ENCODE results near the gene ASB15.
"Not testable (repeated sequence)": the region's sequence is repeated elsewhere in the genome, so short reads cannot be mapped to it uniquely, and the experiment has no call there.

ASB15 gene

DNA sequence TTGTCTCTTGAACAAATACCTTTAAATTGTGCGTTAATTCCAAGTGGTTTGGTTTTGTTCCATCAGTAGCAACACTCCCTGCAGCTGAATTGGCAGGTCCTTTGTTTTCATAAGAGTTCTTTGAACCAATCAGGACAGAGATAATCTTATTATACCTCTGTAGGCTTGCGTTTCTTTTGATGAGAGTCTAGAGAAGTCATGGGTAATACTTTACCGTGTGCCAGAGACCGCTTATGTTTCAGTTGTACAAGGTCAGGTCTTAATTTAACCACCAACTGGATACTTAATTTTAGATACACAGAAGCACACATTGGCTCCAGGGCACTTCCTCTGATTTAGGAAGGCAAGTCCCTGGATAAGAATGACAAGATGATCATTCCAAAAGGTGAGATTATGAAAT is at the start of gene ASB15:
Gene ASB15 (plus strand): TSS at position 292 of the 400 bp plus-strand sequence. CDS start 12,682 bp downstream, outside the sequence.
- peak; percentile 13 for DNase-seq (ENCODE audit: low spot score)

DNA sequence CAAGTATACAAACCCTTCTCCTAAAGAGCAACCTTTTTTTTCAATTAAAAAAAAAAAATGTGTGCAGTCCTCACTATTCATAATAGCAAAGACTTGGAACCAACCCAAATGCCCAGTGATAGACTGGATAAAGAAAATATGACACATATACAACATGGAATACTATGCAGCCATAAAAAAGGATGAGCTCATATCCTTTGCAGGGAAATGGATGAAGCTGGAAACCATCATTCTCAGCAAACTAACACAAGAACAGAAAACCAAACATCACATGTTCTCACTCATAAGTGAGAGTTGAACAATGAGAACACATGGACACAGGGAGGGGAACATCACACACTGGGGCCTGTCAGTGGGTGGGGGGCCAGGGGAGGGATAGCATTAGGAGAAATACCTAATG is 49.5 kb upstream of the ASB15 start:
- DNase-seq (ENCODE audit: low spot score), result not testable (repeated sequence)

DNA sequence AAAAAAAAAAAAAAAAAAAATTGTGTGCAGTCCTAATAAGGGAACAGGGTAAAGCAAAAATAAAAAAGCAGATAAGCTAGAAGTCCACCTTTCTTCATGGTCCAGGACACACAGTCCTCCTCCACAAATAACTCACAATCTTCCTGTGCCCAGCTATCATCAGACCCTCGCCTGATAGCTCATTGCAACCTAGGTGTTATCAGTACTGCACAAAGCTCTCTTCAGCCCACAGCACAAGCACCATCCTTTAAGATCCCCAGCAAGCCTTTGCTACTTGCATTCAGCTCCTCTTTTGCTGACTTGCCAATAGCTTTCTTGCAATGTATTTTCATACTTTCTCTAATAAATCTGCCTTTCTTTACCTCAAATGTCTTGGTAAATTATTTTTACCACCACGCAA is 49.0 kb upstream of the ASB15 start:
- DNase-seq (ENCODE audit: low spot score), result no peak

DNA sequence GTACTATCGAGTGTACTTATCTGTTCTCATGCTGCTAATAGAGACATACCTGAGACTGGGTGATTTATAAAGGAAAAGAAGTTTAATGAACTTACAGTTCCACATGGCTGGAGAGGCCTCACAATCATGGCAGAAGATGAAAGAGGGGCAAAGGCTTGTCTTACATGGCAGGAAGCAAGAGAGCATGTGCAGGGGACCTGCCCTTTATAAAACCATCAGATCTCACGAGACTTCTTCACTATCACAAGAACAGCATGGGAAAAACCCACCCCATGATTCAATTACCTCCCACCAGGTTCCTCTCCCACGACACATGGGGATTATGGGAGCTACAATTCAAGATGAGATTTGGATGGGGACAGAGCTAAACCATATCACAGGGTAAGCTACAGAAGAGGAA is 48.5 kb upstream of the ASB15 start:
- no peak for DNase-seq (ENCODE audit: low spot score)

DNA sequence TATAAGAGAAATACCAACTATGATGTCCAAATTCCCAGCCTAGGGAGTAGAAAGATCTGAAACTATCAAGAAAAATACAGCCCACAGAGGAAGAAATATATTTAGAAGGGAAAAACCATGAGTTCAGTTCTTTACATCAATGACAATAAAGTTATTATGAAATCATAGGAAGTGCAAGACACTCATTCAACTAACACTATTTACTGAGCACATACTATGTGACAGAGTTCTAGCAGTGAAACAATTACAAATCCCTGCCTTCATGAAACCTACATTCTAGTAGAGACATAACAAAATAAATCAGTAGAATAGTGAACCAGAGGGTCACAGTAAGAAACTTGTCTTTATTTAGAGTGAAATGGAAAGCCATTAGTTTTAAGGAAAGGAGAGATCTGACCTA is 46.1 kb upstream of the ASB15 start:
- DNase-seq (ENCODE audit: low spot score), result no peak

DNA sequence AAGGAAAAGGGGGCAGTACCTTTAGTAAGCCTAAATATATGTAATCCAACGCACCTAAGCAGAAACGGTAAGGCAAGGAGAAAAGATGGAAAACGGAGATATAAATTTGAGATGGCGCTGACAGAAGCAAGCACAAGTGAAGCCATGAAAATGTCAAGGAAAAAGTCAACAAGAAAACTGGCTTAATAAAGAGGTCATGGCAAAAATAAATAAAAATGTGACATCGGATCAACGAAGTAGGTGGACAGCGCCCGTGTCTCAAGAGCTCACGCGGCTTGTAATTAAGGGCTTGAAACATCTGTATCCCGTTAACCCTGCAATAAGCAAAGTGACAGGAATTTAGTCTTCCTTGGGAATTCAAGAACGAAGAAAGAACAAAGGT is 44.6 kb upstream of the ASB15 start:
- DNase-seq (ENCODE audit: low spot score), result peak; percentile 30

DNA sequence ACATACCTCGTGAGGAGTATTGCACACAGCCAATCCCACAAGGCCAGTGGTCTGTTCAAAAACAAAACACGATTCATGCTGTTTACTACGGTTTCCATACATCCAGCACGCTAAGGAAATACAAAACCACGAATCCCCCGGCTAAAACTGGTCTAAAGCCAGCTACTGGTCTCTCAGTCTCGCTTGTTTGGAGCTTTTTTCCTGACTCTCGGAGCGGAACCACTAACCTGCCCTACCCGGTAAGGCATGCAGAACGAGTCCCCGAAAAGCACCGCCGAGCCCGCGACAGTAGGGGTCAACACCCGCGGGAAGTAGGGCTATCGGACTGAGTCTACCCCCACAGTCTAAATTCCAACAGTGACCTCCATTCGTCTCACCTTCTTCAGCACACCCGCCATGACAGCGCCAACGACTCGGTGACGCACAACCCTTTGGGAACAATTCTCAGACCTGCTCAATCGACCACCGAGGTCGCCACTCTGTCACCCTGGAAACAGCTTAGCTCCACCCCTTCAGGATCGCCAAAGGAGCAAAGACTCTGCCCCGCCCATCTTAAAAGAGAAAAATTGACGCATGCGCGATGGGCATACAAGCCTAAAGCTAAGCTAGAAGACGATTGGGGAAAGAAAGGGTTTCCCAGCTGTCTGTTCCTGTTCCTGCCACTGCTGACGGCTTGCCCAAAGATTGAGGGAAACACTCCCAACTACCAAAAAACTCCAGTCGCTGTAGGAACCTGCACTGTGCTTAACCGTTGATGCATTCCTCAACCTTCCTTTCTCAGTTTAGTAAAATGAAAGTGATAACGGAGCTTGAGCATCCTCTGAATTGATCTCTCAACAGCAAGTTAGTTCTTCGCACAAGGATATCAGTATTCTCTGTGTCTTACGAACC is 44.0 kb upstream of the ASB15 start, which contains the start of gene NDUFA5:
Gene NDUFA5 (minus strand): TSS at position 421 of the 891 bp plus-strand sequence. CDS start 23 bp downstream, at position 398.
- peak; percentile 100 for DNase-seq (ENCODE audit: low spot score)

DNA sequence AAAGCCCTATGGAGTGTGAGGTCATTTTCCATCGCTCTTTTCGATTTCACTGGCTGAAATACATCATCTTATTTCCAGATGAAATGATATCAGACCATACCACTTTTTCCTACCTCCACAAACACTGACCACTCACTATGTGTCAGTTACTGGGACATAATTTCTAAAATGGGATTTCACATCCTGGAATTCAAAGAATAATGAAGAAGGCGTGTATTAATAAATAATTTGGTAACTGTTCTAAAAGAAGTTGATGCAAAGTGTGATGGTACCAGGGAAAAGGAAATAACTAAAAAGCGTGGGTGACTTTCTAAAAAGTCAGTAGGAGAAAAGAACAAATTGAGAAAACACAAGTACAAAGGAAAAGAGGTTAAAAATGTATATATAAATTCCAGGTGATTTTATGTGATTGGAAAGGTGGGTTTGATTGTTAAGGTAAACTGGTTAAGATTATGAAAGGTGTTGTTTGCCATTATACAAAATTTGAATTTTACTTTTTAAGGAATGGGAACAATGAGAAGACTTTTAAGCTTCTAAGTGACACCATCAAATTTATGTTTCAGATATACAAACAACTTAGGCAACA is 43.2 kb upstream of the ASB15 start:
- no peak for DNase-seq (ENCODE audit: low spot score)

DNA sequence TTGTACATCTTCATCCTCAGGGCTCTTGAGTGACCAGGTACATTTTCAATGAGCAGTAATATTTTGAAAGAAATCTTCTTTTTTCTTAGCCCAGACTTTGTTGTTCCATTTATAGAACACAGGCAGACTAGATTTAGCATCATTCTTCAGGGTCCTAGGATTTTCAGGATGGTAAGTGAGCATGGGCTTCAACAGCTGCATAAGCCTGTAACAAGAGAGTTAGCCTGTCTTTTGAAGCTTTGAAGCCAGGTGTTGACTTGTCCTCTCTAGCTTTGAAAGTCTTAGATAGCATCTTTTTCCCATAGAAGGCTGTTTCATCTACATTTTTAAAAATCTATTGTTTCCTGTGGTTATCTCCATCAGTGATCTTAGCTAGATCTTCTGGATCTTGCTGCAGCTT is 39.5 kb upstream of the ASB15 start:
- DNase-seq (ENCODE audit: low spot score), result no peak

DNA sequence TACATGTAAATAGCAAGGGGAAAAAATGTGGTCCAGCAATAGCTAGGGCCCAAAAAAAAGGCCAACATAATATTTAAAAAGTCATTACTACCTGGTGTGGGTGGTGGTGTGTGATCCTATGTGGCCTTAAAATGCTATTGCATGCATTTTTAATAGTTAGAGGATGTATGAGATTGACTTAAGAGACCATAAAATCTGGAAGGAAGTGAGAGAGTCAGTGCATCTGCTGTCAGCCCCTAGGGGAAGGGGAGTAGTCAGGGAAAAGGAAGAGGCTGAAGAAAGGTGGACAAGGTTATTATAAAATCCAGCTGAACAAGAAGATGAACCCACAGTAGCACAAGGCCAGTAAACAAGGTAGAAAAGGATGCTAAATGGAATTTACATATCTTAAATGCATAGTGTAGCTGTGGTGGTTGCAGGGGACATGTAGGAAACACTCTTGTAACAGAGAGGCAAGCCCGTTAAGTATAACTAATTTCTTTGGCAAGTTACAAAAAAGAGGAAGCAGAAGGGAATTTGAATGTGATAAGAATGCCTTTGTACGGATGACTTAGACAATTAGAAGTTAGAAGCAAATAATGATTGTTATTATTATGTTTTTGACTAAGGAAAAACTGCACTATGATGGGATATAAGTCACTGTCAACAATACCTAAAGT is 32.1 kb upstream of the ASB15 start:
- no peak for DNase-seq (ENCODE audit: low spot score)

DNA sequence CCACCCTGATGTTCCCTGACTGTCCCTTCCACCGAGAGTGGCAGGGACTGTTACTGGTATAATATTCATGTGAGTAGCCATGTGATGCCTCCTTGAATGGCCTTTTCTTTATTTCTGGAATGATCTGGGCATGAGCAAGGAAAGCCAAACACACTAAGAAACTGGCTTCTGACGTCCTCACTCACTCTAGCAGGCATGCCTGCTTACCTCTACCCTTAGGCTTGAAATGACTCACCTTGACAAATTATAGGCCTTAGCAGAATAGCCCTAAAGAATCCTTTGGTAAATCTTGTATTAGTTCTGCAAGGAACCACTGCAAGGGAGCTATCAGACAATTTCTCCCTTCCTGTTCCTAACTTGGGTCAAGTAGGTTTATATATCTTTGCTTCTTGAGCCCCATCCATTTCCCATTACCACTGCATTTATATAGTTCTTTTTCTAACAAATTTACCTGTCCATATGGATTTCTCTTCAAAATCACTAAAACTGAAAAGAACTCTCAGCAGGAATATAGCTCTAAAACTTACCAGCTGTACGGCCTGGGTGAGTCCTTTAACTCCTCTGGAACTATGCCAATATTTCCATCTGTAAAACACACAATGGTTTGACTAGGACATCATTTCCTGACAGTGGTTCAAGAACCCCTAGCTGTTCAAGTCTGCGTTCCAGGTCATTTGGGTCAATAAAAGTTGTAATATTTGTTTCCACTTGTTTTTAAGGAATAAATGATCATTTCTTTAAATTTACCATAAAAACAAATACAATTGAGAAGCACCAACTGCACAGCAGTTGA is 31.0 kb upstream of the ASB15 start:
- no peak for DNase-seq (ENCODE audit: low spot score)

DNA sequence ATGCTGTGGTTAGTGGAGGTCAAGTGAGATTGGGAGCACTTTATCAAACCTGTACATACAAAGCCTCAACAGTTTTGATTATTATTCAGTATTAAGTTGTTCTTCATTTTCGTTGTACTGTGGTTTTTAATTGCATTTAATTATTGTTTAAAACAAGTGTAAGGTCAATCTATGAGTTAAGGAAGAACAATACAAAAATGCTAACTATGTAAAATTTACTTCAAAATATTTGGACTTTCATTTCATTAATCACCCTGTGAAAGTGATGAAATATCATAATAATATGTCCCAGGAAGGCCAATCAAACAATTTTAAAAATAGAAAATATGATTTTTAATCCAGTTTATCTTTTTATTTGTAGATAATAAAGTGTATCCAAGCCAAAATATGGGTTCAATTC is 30.4 kb upstream of the ASB15 start:
- DNase-seq (ENCODE audit: low spot score), result no peak

DNA sequence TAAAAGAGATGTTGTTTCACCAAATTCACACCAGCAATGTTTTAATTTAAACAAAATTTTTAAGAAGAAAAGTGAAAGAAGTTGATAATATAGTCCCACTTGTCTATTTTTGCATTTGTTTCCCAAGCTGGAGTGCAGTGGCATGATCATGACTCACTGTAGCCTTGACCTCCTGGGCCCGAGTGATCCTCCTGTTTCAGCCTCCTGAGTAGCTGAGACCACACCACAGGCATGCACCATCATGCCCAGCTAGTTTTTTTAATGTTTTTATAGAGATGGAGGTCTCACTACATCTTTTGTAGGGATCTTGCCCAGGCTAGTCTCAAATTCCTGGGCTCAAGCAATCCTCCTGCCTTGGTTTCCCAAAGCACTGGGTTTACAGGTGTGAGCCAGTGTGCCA is 29.9 kb upstream of the ASB15 start:
- no peak for DNase-seq (ENCODE audit: low spot score)

DNA sequence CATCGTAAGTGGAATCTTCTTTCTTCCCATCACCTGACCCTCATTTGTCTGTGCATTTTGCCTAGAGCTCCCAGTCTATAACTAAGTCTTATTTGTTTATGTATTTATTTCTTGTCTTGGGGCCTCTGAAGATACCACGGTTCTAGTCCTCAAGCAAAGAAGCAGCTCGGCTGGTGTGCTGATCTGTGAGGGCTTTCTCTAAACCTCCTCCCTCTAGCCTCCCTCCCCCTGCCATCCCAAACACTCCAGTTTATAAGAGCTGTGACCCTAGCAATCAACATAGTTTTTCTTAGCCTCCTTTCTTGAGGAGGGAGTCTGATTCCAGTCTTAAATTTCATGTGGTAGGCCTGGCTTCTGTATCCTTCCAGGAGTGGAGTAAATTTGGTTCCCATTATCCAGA is 28.3 kb upstream of the ASB15 start:
- DNase-seq (ENCODE audit: low spot score), result no peak

DNA sequence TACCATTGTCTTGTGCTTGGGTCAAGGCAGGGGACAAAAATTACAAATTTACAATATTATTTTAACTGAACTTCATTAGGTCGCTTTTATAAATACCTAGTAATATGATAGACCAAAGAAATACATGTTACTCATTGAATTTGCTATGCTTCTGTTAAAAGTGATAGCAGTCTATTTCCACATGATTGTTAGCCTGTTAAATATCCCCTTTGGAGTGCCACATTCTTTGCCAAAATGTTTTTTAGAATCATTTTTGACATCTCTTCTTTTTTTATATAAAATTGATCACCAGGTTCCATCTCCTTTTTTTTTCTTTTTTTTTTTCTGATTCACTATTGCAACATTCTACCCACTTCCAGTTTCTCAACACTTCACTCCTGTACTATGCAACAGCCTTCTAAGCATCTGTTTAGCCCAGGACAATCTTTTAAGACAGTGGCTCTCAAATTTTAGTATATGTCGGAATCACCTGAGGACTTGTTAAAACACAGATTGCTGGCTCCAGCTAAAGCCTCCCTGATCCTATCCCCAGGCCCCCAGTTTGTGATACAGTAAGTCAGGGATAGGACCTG is 27.6 kb upstream of the ASB15 start:
- DNase-seq (ENCODE audit: low spot score), result no peak

DNA sequence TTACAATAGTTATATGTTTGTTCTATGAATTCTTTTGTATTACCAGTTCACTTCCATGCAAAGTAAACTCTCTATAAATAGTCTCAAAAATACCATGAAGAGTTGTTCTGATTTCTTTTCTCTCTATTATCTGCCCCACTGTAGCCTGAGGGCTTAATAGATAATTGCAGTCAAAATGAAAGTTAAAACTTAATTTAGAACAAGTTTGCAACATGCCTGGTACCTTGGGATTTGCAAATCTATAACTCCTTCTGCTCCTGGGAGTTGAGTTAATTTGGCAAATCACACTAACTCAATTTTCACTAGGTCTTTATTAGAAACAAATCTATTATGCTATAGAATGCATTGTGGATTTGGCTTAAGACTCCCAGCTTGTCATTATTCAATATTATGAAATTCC is 22.2 kb upstream of the ASB15 start:
- DNase-seq (ENCODE audit: low spot score), result no peak

DNA sequence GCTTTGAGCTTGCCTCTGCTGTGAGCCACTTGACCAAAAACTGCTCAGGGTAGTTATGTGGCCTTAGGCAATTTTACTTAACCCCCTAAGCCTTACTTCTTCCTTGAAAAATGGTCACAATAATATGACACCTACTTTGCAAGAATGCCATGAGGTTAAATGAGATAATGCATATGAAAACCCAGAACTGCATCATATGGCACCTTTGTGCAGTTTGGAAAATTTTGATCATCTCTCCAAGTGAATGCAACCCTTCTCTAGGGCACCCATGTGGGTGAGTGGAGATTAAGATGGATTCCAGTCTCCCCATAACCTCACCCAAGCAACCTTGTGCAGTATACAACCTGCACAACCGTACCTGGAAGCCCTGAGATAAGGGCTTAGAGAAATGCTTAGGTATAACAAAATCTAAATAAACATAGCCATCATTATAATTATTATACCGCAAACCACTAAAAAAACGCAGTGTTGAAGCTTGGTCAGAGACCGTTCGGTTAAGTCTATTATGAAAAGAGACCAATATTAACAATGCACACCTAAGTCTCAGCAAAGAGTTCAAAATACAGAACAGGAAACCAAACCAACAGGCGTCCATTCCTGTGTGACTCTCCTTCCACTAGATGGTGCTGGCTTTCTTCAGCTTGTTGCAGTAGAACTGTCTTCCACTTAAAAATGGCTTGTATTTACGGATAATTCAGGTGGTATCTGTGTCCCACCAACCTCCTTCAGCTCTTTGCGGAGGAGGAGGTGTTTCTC is 21.0 kb upstream of the ASB15 start:
- DNase-seq (ENCODE audit: low spot score), result peak; percentile 49

DNA sequence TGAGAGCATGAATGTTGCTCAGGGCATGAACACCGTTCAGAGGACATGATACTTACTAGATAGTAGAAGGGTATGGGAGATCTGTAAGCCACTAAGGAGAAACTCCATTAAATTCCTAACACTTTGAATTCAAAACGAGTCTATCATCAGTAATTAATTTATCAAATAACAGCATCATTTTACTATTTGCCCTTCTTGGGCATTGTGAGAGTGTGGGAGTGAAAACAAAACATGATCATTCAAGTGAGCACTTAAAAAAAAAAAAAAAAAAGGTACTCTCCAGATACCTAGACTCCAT is 20.5 kb upstream of the ASB15 start:
- DNase-seq (ENCODE audit: low spot score), result no peak

DNA sequence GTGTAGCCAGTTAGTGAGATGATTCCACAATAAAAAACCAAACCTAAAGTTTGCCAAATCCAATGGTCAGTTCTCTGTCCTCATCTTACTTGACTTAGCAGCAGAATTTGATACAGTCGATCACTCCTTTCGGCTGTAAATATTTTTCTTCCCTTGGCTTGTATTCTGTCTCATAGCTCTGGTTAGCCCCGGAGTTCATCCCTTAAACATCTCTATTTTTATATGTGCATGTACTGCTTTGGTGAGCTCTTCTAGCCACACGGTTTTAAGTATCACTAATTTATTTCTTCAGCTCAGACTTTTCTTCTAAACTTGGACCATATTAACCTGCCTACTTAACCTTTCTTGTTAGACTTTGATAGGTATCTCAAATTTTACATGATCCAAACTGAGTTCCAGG is 17.8 kb upstream of the ASB15 start:
- no peak for DNase-seq (ENCODE audit: low spot score)

DNA sequence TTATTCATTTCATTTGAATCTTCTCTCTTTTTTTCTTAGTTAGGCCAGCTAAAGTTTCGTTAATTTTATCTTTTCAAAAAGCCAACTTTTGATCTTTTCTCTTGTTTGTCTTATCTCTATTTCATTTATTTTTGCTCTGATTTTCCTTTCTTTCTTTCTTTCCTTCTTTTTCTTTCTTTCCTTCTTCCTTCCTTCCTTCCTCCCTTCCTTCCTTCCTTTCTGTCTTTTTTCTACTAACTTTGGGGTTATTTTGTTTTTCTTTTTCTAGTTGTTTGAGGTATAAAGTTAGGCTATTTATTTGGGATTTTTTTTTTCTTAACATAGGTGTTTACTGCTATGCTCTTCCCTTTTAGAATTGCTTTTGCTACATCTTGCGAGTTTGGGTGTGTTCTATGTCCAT is 13.2 kb upstream of the ASB15 start:
- no peak for DNase-seq (ENCODE audit: low spot score)

DNA sequence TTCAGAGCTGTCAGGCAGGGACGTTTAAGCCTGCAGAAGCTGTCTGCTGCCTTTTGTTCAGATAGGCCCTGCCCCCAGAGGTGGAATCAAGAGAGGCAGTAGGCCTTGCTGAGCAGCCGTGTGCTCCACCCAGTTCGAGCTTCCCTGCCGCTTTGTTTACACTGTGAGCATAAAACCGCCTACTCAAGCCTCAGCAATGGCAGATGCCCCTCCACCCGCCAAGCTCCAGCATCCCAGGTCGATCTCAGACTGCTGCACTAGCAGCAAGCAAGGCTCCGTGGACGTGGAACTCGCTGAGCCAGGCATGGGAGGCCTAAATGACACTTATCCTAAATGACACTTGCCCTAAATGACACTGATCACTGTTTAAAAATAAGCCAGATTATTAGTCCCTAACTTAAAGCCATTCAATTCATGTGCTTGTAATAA is 6.8 kb upstream of the ASB15 start:
- DNase-seq (ENCODE audit: low spot score), result no peak
